ENCODE measurements around the gene COQ6. TPM values are rescaled to one million over a fixed set of nuclear protein-coding genes. Genes with fewer than 3 reads are reported as not detected.

COQ6 gene
- total RNA-seq (10 to 100 TPM; 17.8 to 18.5 TPM), polyA plus RNA-seq (ENCODE audit: insufficient read length in 6 of 6) (10 to 100 TPM; 30.3 to 38.0 (median 31.8) TPM)
- long read RNA-seq, donor 1, partial matches to known transcripts, result 0 of 5 reads
- long read RNA-seq, donor 1, other reads (novel, unspliced or antisense), result 0 of 5 reads
- long read RNA-seq, donor 2, partial matches to known transcripts, result 7 of 19 reads
- long read RNA-seq, donor 2, other reads (novel, unspliced or antisense), result 7 of 19 reads
- long read RNA-seq, donor 3, partial matches to known transcripts, result 0 of 4 reads
- long read RNA-seq, donor 3, other reads (novel, unspliced or antisense), result 0 of 4 reads
- long read RNA-seq, donor 4, transcript COQ6-201 (12 exons, 2,118 nt), result major isoform, 13 of 18 reads
- long read RNA-seq, donor 4, partial matches to known transcripts, result 3 of 18 reads
- long read RNA-seq, donor 4, other reads (novel, unspliced or antisense), result 2 of 18 reads
- long read RNA-seq, donor 5, transcript COQ6-201 (12 exons, 2,118 nt), result major isoform, 7 of 10 reads
- long read RNA-seq, donor 5, partial matches to known transcripts, result 0 of 10 reads
- long read RNA-seq, donor 5, other reads (novel, unspliced or antisense), result 0 of 10 reads
- long read RNA-seq, donor 6, transcript COQ6-201 (12 exons, 2,118 nt), result major isoform, 10 of 13 reads
- long read RNA-seq, donor 6, partial matches to known transcripts, result 0 of 13 reads
- long read RNA-seq, donor 6, other reads (novel, unspliced or antisense), result 0 of 13 reads
- long read RNA-seq, donor 7, partial matches to known transcripts, result 0 of 1 reads
- long read RNA-seq, donor 7, other reads (novel, unspliced or antisense), result 0 of 1 reads
- long read RNA-seq, donor 8, transcript COQ6-201 (12 exons, 2,118 nt), result major isoform, 7 of 9 reads
- long read RNA-seq, donor 8, partial matches to known transcripts, result 0 of 9 reads
- long read RNA-seq, donor 8, other reads (novel, unspliced or antisense), result 0 of 9 reads
- long read RNA-seq, donor 9, result 0 reads
- long read RNA-seq, donor 10, transcript COQ6-201 (12 exons, 2,118 nt), result major isoform, 13 of 18 reads
- long read RNA-seq, donor 10, partial matches to known transcripts, result 0 of 18 reads
- long read RNA-seq, donor 10, other reads (novel, unspliced or antisense), result 5 of 18 reads
- long read RNA-seq, donor 11, result 0 reads
- long read RNA-seq, donor 12, partial matches to known transcripts, result 5 of 8 reads
- long read RNA-seq, donor 12, other reads (novel, unspliced or antisense), result 0 of 8 reads

GRCh38 chr14:73949752-73950734, at the start of gene COQ6, which contains the start of gene FAM161B:
TSS of gene COQ6 (plus strand) at chr14:73950302. CDS start at chr14:73950333, 31 bp downstream.
TSS of gene FAM161B (minus strand) at chr14:73950094. CDS start at chr14:73950026, 68 bp downstream.
- H3K27ac ChIP-seq, result peak within 1 kb of the TSS; percentile 84 to 90
- H3K4me1 ChIP-seq, result peaks cover 5 to 13% of the 10 kb centered on the region in 2 donors
- peaks cover 0 to 21% of the 10 kb centered on the region in 2 donors for H3K36me3 ChIP-seq
- no peaks in the 10 kb centered on the region for H3K27me3 ChIP-seq
- peak; percentile 97 for ATAC-seq
- peak; percentile 94 to 98 (median 96) for DNase-seq
- H3K9me3 ChIP-seq, result no peaks in the 10 kb centered on the region
- no peak for TF ChIP-seq CTCF (IDR thresholded peaks at IDR 0.05)
- intact Hi-C loops (cut with DNase I), result no loop called here
- H3K4me3 ChIP-seq, result peak within 1 kb of the TSS; percentile 54 to 82

- intact Hi-C loops (cut with DNase I), result no loop called here
- peaks cover 0 to 97% of the 10 kb centered on the region in 2 donors for H3K36me3 ChIP-seq
These were observed 47.1 kb upstream of the COQ6 start for GRCh38 chr14:73903028-73903427.

GRCh38 chr14:73909681-73910080, 40.4 kb upstream of the COQ6 start:
- peaks cover 2 to 98% of the 10 kb centered on the region in 2 donors for H3K36me3 ChIP-seq
- ATAC-seq, result no peak
- no peaks in the 10 kb centered on the region for H3K27me3 ChIP-seq
- intact Hi-C loops (cut with DNase I), result no loop called here
- TF ChIP-seq CTCF (IDR thresholded peaks at IDR 0.05), result no peak
- no peak overlapping the region for H3K4me3 ChIP-seq
- H3K27ac ChIP-seq, result no peak overlapping the region
- no peaks in the 10 kb centered on the region for H3K9me3 ChIP-seq
- H3K4me1 ChIP-seq, result no peaks in the 10 kb centered on the region
- DNase-seq, result no peak

More at GRCh38 chr14:73903028-73903427, 47.1 kb upstream of the COQ6 start:
- ATAC-seq (no peak), DNase-seq (no peak)
- H3K27me3 ChIP-seq, result no peaks in the 10 kb centered on the region
- TF ChIP-seq CTCF (IDR thresholded peaks at IDR 0.05), result no peak
- H3K9me3 ChIP-seq, result no peaks in the 10 kb centered on the region
- H3K27ac ChIP-seq, result no peak overlapping the region
- peaks cover 0 to 5% of the 10 kb centered on the region in 2 donors for H3K4me1 ChIP-seq
- no peak overlapping the region for H3K4me3 ChIP-seq

- Histone ChIP-seq H3K36me3 (peaks cover 2 to 96% of the 10 kb centered on the region in 2 donors), H3K27me3 (no peaks in the 10 kb centered on the region), H3K27ac (no peak overlapping the region), H3K4me3 (no peak overlapping the region), H3K4me1 (no peaks in the 10 kb centered on the region), H3K9me3 (no peaks in the 10 kb centered on the region)
- ATAC-seq (no peak), DNase-seq (no peak)
- intact Hi-C loops (cut with DNase I), result no loop called here
- TF ChIP-seq CTCF (IDR thresholded peaks at IDR 0.05), result no peak
These were observed 36.8 kb upstream of the COQ6 start for GRCh38 chr14:73913256-73913655.
